ENCODE results near the gene LBHD2. TPM values are rescaled to one million over a fixed set of nuclear protein-coding genes. Genes with fewer than 3 reads are reported as not detected.

The LBHD2 gene
- total and polyA plus RNA-seq, 2 of the 13 experiments (the other 11 are each of a cell fraction or from before 2014, with no cell fraction given), result 0.67 to 1.00 TPM

DNA sequence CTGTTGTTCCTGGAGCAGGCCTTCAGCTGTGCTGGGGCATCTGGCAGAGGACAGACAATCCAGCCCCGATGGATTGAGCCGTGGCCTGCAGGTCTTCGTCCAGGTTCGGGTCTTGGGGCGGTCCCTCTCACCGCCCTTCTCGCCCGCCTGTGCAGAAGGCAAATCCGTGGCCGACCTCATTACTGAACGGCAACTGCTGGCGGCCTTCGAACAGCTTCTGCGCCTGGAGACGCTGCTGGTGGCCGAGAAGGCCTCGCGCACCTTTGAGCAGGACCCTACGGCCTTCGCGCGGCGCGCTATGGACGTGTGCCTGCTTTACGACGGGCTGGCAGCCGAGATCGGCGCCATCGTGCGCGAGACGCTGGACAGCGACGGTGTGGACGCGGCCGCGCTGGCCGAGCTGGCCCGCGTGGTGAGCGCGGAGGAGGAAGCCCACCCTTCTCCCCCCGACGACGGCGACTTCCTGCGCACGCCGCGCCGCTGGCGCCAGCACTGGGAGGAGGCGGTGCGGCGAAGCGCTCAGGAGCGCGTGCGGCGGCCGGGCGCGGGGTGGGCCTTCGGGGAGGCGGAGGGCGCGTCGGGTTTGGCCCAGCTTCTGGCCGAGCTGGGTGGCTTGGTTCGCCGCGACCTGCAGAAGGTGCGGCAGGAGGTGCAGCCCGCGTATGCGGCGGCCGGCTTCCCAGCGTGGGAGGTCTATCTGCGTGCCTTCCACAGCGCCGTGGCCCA is 18.1 kb downstream of the LBHD2 start (continued):
- TF ChIP-seq, protein P1, sequence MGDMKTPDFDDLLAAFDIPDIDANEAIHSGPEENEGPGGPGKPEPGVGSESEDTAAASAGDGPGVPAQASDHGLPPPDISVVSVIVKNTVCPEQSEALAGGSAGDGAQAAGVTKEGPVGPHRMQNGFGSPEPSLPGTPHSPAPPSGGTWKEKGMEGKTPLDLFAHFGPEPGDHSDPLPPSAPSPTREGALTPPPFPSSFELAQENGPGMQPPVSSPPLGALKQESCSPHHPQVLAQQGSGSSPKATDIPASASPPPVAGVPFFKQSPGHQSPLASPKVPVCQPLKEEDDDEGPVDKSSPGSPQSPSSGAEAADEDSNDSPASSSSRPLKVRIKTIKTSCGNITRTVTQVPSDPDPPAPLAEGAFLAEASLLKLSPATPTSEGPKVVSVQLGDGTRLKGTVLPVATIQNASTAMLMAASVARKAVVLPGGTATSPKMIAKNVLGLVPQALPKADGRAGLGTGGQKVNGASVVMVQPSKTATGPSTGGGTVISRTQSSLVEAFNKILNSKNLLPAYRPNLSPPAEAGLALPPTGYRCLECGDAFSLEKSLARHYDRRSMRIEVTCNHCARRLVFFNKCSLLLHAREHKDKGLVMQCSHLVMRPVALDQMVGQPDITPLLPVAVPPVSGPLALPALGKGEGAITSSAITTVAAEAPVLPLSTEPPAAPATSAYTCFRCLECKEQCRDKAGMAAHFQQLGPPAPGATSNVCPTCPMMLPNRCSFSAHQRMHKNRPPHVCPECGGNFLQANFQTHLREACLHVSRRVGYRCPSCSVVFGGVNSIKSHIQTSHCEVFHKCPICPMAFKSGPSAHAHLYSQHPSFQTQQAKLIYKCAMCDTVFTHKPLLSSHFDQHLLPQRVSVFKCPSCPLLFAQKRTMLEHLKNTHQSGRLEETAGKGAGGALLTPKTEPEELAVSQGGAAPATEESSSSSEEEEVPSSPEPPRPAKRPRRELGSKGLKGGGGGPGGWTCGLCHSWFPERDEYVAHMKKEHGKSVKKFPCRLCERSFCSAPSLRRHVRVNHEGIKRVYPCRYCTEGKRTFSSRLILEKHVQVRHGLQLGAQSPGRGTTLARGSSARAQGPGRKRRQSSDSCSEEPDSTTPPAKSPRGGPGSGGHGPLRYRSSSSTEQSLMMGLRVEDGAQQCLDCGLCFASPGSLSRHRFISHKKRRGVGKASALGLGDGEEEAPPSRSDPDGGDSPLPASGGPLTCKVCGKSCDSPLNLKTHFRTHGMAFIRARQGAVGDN (CRISPR knock-in tag; IDR thresholded peaks at IDR 0.05), result peak; percentile 59
- no peak for TF ChIP-seq ZNF207 (IDR thresholded peaks at IDR 0.05; ENCODE audit: borderline replicate concordance)

DNA sequence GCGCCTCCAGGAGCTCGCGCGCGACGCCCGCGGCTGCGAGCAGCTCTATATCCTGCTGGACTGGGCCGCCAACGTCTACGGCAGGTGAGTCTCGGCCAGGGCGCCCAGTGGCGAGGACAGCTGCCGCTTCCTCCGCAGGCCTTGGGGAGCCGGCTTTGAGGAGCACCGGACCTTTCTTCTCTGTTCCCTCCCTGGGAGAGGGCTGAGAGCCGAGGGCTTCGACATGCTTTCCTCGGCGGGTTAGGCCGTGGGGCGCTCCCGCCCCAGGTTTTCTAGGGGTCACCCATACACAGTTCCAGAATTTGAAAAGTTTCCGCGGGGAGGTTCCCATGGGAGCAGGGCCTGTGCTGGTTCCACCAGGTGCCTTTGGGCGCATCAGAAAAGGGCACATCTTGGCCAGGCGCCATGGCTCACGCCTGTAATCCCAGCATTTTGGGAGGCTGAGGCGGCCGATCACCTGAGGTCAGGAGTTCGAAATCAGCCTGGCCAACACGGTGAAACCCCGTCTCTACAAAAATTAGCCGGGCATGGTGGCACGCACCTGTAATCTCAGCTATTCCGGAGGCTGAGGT is 18.8 kb downstream of the LBHD2 start:
- no peak overlapping the region; a peak in 1 of 6 replicates for H3K4me3 ChIP-seq (replicated peaks in 1 of 3; ENCODE audit: insufficient read depth in 1 of 3, low read depth in 2 of 3, low read length in 3 of 3)
- ATAC-seq (no peak), FAIRE-seq (no peak), DNase-seq (ENCODE audit: low spot score) (no peak)
- POLR2A ChIA-PET, result interaction anchor here (1.1 to 4.1 kb wide), 7 partner anchors 8 to 231 kb away, joined by 4 to 39 read pairs (median 9); partner anchors contain the start of genes EIF5 and EXOC3L4
- intact Hi-C loops (cut with micrococcal nuclease; ENCODE audit: unreplicated experiment) (loop anchor here (5.0 kb wide), 1 partner anchor 85 kb away; no protein-coding TSS in a partner anchor), in situ Hi-C loops (cut with HindIII; ENCODE audit: extremely low pct_ligation_motif_present, low pct_unique_long_range_greater_than_20kb) (no loop called here)
- peaks cover 15% of the 10 kb centered on the region for H3K79me2 ChIP-seq (ENCODE audit: insufficient read depth, low read length)
- no peaks in the 10 kb centered on the region for H3K9me3 ChIP-seq (ENCODE audit: low read length)
- H2AFZ ChIP-seq (ENCODE audit: low read length), result no peak overlapping the region
- H3K4me2 ChIP-seq (ENCODE audit: low read depth, low read length), result peak overlapping the region; percentile 84
- peaks cover 15% of the 10 kb centered on the region for H4K20me1 ChIP-seq (ENCODE audit: insufficient read depth, low read length)
- no peak overlapping the region for H3K27ac ChIP-seq (ENCODE audit: extremely low read length, insufficient read depth, low read length)
- WGBS (ENCODE audit: low lambda C conversion rate), result 94% methylated on average over 32 of the region's 39 CpGs
- H3K9ac ChIP-seq (ENCODE audit: insufficient read depth, low read depth, low read length), result 0 out of 2 replicates have a peak overlapping the region, but pooled peaks have one; percentile 11
- no peaks in the 10 kb centered on the region for H3K27me3 ChIP-seq (ENCODE audit: control insufficient read depth in 1 of 2, insufficient read depth in 2 of 2, low read length in 2 of 2)
- peaks cover 87% of the 10 kb centered on the region for H3K4me1 ChIP-seq (ENCODE audit: insufficient read depth, low read length)
- CTCF ChIA-PET (ENCODE audit: low intra/inter-chr PET ratio, low total read pairs), result interaction anchor here (0.9 kb wide), 1 partner anchor 190 kb away, joined by 3 read pairs; no protein-coding TSS in a partner anchor
- BruUV-seq (replicated peaks), result no TSS peak
- peaks cover 0 to 4% of the 10 kb centered on the region in 2 experiments; a peak in 2 of 5 replicates for H3K36me3 ChIP-seq (replicated peaks in 1 of 2; ENCODE audit: control insufficient read depth in 1 of 2, insufficient read depth in 2 of 2, low read length in 2 of 2)
- TF ChIP-seq ZNF235 (CRISPR knock-in tag; IDR thresholded peaks at IDR 0.05; ENCODE audit: borderline replicate concordance), result no peak
- TF ChIP-seq ZNF292 (CRISPR knock-in tag; IDR thresholded peaks at IDR 0.05; ENCODE audit: borderline replicate concordance, low read depth), result no peak
- TF ChIP-seq PCBP1 (IDR thresholded peaks at IDR 0.05; ENCODE audit: borderline replicate concordance, low read depth, low read length), result 0 out of 2 replicates have a peak, but pooled peaks have one; percentile 1
- 0 out of 2 replicates have a peak, but pooled peaks have one; percentile 8 for TF ChIP-seq ZFY (CRISPR knock-in tag; IDR thresholded peaks at IDR 0.05)
- TF ChIP-seq SP140L (CRISPR knock-in tag; IDR thresholded peaks at IDR 0.05; ENCODE audit: borderline replicate concordance), result no peak
- TF ChIP-seq ZNF33B (CRISPR knock-in tag; IDR thresholded peaks at IDR 0.05), result no peak
- TF ChIP-seq, protein P2, sequence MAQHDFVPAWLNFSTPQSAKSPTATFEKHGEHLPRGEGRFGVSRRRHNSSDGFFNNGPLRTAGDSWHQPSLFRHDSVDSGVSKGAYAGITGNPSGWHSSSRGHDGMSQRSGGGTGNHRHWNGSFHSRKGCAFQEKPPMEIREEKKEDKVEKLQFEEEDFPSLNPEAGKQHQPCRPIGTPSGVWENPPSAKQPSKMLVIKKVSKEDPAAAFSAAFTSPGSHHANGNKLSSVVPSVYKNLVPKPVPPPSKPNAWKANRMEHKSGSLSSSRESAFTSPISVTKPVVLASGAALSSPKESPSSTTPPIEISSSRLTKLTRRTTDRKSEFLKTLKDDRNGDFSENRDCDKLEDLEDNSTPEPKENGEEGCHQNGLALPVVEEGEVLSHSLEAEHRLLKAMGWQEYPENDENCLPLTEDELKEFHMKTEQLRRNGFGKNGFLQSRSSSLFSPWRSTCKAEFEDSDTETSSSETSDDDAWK (CRISPR knock-in tag; IDR thresholded peaks at IDR 0.05), result no peak
- TF ChIP-seq MATR3 (CRISPR knock-in tag; IDR thresholded peaks at IDR 0.05), result no peak
- no peak for TF ChIP-seq HOXA3 (CRISPR knock-in tag; IDR thresholded peaks at IDR 0.05)
- TF ChIP-seq SALL2 (CRISPR knock-in tag; IDR thresholded peaks at IDR 0.05), result no peak
- TF ChIP-seq, protein P3, sequence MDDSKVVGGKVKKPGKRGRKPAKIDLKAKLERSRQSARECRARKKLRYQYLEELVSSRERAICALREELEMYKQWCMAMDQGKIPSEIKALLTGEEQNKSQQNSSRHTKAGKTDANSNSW (CRISPR knock-in tag; IDR thresholded peaks at IDR 0.05; ENCODE audit: borderline replicate concordance), result no peak
- no peak for TF ChIP-seq ZNF253 (CRISPR knock-in tag; IDR thresholded peaks at IDR 0.05; ENCODE audit: borderline replicate concordance)
- TF ChIP-seq MAFF (IDR thresholded peaks at IDR 0.05; ENCODE audit: low read depth, low read length), result no peak
- TF ChIP-seq NRL (CRISPR knock-in tag; IDR thresholded peaks at IDR 0.05; ENCODE audit: borderline replicate concordance), result no peak
